HUES48 (cell line): ENCODE measurements around the gene STAT3.
"Not testable (repeated sequence)": the region's sequence is repeated elsewhere in the genome, so short reads cannot be mapped to it uniquely, and the experiment has no call there.

Source experiments
- H3K27ac ChIP-seq: one replicate; pipeline ENCODE4 v1.7.0; 2013; ENCODE audit warnings: low read depth, low read length, inconsistent platforms
- H3K27me3 ChIP-seq: 2 replicates; pipeline ENCODE4 v1.6.1; 2013; ENCODE audit warnings: mild to moderate bottlenecking, low read length; ENCODE audit not compliant: control insufficient read depth, insufficient read depth
- H3K36me3 ChIP-seq: 2 replicates; pipeline ENCODE4 v1.6.1; 2013; ENCODE audit warnings: low read length; ENCODE audit not compliant: control insufficient read depth, insufficient read depth
- H3K4me1 ChIP-seq: 2 replicates; pipeline ENCODE4 v1.6.1; 2013; ENCODE audit warnings: mild to moderate bottlenecking, low read length; ENCODE audit not compliant: control insufficient read depth, insufficient read depth
- H3K4me3 ChIP-seq: 2 replicates; pipeline ENCODE4 v1.5.1; 2013; ENCODE audit warnings: mild to moderate bottlenecking, low read depth, low read length
- H3K9ac ChIP-seq: 2 replicates; pipeline ENCODE4 v1.6.1; 2013; ENCODE audit warnings: mild to moderate bottlenecking, low read depth, low read length, moderate library complexity
- H3K9me3 ChIP-seq: 2 replicates; pipeline ENCODE4 v1.6.1; 2013; ENCODE audit warnings: low read length; ENCODE audit not compliant: control insufficient read depth, insufficient read depth

The STAT3 gene

GRCh38 chr17:42305031-42305330 lies 83.3 kb downstream of the STAT3 start:
- not testable (repeated sequence) for H3K36me3 ChIP-seq, H3K27me3 ChIP-seq, H3K4me1 ChIP-seq, H3K9ac ChIP-seq, H3K9me3 ChIP-seq, H3K4me3 ChIP-seq, H3K27ac ChIP-seq

DNA sequence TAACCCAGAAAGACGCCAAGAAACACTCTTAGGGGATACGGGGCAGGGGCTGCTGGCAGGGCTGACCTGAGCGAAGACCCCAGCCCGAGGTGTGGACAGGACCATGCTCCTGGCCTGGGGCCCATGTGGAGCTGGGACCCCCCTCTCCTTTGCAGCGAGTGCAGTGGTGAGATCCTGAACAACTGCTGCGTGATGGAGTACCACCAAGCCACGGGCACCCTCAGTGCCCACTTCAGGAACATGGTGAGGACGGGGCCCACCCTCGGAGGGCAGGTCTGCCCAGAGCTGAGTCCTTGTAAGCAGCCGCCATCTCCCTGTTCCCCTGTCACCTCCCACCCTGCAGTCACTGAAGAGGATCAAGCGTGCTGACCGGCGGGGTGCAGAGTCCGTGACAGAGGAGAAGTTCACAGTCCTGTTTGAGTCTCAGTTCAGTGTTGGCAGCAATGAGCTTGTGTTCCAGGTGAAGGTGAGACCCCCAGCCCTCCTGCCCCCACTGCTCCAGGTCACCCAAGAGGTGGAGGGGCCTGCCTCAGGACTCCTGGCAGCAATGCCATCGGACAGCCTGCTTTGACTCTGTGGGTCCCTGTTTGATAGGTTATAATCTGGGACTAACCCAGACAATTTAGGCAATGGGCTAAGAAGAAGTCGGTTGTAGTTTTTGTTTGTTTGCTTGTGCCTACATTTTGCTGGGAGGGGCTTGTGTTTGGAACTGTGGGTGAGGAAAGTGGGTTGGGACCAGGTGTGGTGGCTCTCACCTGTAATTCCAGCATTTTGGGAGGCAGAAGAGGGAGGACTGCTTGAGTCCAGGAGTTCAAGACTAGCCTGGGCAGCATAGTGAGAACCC lies 83.8 kb downstream of the STAT3 start:
- Histone ChIP-seq H3K4me3 (no peak overlapping the region), H3K4me1 (no peaks in the 10 kb centered on the region), H3K27ac (no peak overlapping the region), H3K9me3 (no peaks in the 10 kb centered on the region), H3K36me3 (no peaks in the 10 kb centered on the region), H3K9ac (no peak overlapping the region), H3K27me3 (no peaks in the 10 kb centered on the region)

DNA sequence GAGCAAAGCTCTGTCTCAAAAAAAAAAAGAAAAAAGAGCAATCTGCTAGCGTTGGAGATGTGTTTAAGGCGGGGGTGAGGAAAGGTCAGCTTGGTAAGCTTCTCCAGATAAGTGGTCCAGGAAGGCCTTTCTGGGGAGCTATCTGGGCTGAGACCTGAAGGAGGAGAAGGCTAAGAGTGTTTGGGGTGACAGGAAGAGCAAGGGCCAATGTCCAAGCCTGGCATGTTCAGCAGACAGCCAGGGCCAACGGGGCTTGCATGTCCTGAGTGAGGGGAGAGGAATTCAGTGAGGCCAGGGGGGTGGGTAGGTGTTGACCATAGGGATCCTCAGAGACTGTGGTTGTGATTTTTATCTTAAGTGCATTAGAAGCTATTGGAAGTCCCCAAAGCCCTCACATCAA lies 84.5 kb downstream of the STAT3 start:
- H3K4me3 ChIP-seq = no peak overlapping the region
- no peak overlapping the region for H3K27ac ChIP-seq
- H3K4me1 ChIP-seq = no peaks in the 10 kb centered on the region
- H3K9me3 ChIP-seq = no peaks in the 10 kb centered on the region
- H3K9ac ChIP-seq = no peak overlapping the region
- H3K36me3 ChIP-seq = no peaks in the 10 kb centered on the region
- H3K27me3 ChIP-seq = no peaks in the 10 kb centered on the region

DNA sequence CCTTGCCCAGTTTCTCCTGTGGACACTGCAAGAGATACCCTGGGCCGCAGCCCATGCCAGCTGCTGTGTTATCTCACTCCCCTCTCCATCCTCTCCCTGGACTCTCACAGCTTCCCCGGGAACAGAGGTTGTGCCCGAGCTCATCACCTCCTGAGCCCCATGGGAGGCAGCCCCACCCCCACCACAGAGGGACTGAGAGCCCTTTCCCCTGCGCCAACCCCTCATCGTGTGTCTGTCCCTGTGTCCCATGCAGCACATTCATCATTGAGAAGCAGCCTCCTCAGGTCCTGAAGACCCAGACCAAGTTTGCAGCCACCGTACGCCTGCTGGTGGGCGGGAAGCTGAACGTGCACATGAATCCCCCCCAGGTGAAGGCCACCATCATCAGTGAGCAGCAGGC lies 87.2 kb downstream of the STAT3 start:
- Histone ChIP-seq H3K9ac (no peak overlapping the region), H3K27me3 (no peaks in the 10 kb centered on the region), H3K27ac (no peak overlapping the region), H3K4me3 (no peak overlapping the region), H3K9me3 (no peaks in the 10 kb centered on the region), H3K4me1 (no peaks in the 10 kb centered on the region), H3K36me3 (no peaks in the 10 kb centered on the region)

DNA sequence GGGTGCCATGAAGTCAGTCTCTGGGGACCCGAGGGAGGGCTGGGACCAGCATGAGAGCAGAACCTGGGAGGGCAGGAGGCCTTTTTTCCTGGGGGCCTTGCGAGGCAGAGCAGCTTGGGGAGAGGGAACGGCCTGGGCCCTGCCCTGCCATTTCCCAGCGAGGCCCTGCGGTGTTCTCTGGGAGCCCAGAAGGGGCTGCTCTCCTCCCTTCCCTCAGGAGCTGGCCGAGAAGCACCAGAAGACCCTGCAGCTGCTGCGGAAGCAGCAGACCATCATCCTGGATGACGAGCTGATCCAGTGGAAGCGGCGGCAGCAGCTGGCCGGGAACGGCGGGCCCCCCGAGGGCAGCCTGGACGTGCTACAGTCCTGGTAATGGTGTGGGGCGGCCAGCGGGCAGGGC lies 88.3 kb downstream of the STAT3 start:
- H3K27ac ChIP-seq, H3K4me3 ChIP-seq, H3K27me3 ChIP-seq, H3K9me3 ChIP-seq, H3K36me3 ChIP-seq, H3K9ac ChIP-seq, H3K4me1 ChIP-seq: not testable (repeated sequence)

GRCh38 chr17:42299361-42299760 lies 88.9 kb downstream of the STAT3 start:
- not testable (repeated sequence) for H3K4me1 ChIP-seq, H3K4me3 ChIP-seq

DNA sequence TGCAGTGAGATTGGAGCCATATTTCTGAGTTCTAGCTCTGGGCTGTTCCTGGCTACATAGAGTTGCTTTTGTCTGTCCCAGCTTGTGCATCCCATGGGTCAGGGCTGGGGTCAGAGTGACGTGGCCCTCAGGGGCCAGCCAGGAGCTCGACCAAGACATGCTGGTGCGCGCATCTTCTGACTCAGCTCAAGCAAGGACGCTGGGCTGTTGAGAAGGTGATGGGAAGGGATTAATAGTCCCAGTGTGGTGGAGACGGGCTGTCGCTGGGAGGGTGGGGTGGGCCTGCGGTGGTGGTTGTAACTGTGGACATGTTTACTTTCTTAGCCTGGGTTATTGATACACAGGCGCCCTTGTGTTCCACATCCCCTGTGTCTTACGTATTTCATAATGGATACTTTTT lies 90.5 kb downstream of the STAT3 start:
- H3K4me3 ChIP-seq, H3K9ac ChIP-seq, H3K9me3 ChIP-seq, H3K27ac ChIP-seq, H3K27me3 ChIP-seq, H3K4me1 ChIP-seq, H3K36me3 ChIP-seq: not testable (repeated sequence)

More at GRCh38 chr17:42299361-42299760, 88.9 kb downstream of the STAT3 start:
- H3K9me3 ChIP-seq, H3K9ac ChIP-seq, H3K27me3 ChIP-seq, H3K27ac ChIP-seq, H3K36me3 ChIP-seq: not testable (repeated sequence)

GRCh38 chr17:42296012-42296411 lies 92.2 kb downstream of the STAT3 start:
- Histone ChIP-seq H3K4me1 (no peaks in the 10 kb centered on the region), H3K9ac (no peak overlapping the region), H3K27ac (no peak overlapping the region), H3K9me3 (no peaks in the 10 kb centered on the region), H3K4me3 (no peak overlapping the region), H3K36me3 (no peaks in the 10 kb centered on the region), H3K27me3 (no peaks in the 10 kb centered on the region)

GRCh38 chr17:42294469-42295398 lies 93.5 kb downstream of the STAT3 start:
- no peak overlapping the region for H3K9ac ChIP-seq
- no peaks in the 10 kb centered on the region for H3K4me1 ChIP-seq
- no peak overlapping the region for H3K27ac ChIP-seq
- no peak overlapping the region for H3K4me3 ChIP-seq
- H3K36me3 ChIP-seq = no peaks in the 10 kb centered on the region
- H3K27me3 ChIP-seq = peaks cover 8% of the 10 kb centered on the region
- H3K9me3 ChIP-seq = no peaks in the 10 kb centered on the region

GRCh38 chr17:42291129-42291528 lies 97.1 kb downstream of the STAT3 start:
- Histone ChIP-seq H3K27me3 (peaks cover 35% of the 10 kb centered on the region), H3K9me3 (no peaks in the 10 kb centered on the region), H3K4me1 (peaks cover 9% of the 10 kb centered on the region; the same call in 1 of the 2 replicates), H3K9ac (no peak overlapping the region), H3K27ac (no peak overlapping the region), H3K36me3 (no peaks in the 10 kb centered on the region), H3K4me3 (no peak overlapping the region)

DNA sequence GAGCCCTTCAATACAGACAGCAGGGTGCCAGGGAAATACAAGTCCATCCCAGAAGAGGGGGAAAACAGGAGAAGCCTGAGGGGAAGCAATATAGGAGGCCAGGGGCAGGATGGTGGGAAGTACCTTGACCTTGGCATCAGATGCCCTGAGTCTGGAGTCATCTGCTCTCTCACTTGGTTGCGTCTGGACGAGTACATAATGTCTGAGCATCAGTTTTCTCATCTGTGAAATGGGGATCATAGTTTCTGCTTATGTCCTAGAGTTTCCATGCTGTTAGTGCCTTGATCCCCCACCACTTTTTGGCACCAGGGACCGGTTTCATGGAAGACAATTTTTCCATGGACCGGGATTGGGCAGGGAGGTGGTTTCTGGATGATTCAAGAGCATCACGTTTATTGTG lies 97.7 kb downstream of the STAT3 start:
- no peaks in the 10 kb centered on the region for H3K9me3 ChIP-seq
- no peak overlapping the region for H3K9ac ChIP-seq
- peaks cover 9% of the 10 kb centered on the region; the same call in 1 of the 2 replicates for H3K4me1 ChIP-seq
- H3K4me3 ChIP-seq = no peak overlapping the region
- no peaks in the 10 kb centered on the region for H3K36me3 ChIP-seq
- H3K27ac ChIP-seq = no peak overlapping the region
- peaks cover 35% of the 10 kb centered on the region for H3K27me3 ChIP-seq
